Measurements from ENCODE around the gene DGKD.

DGKD gene

DNA sequence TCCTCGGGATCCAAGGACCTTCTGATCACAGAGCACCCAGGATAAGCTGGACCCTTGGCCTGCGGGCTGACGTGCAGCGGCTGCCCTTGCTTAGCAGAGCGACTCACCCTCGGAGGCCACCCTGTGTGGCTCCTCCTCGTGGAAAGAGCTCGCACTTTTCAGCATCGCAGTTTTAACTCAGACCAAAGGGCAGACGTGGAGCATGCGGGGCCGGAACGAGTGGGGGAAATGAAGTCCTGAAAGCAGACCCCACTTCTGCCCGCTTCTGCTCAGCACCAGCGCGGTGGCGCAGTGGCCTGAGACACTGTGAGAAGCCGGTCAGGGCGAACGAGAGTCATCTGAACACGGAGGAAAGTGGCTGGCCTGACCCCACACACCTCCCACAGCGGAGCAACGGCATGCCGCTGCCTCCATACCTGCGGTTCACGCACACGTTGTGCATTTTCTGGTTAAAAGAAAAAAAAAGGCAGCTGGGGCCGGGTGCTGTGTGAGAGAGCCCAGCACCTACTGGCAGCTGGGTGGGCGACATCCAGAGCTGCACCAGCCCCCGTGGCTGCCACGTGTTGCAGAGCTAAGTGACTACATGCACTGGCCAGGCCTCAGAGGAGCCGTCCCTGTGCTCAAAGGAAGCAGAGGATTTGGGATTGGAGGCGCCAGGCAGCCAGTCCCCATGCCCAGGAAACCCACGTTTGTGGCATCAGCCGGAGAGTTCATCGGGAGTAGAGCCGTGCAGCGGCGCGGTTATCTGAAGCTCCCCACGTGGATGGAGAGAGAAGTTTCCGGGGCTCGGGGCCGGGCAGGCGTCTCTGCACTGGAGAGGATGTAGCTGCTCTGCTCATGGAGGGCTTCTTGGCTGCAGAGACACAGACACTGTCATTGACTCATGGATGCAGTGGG, 122.6 kb downstream of the DGKD start:
- no peak for DNase-seq (ENCODE audit: low spot score)

DNA sequence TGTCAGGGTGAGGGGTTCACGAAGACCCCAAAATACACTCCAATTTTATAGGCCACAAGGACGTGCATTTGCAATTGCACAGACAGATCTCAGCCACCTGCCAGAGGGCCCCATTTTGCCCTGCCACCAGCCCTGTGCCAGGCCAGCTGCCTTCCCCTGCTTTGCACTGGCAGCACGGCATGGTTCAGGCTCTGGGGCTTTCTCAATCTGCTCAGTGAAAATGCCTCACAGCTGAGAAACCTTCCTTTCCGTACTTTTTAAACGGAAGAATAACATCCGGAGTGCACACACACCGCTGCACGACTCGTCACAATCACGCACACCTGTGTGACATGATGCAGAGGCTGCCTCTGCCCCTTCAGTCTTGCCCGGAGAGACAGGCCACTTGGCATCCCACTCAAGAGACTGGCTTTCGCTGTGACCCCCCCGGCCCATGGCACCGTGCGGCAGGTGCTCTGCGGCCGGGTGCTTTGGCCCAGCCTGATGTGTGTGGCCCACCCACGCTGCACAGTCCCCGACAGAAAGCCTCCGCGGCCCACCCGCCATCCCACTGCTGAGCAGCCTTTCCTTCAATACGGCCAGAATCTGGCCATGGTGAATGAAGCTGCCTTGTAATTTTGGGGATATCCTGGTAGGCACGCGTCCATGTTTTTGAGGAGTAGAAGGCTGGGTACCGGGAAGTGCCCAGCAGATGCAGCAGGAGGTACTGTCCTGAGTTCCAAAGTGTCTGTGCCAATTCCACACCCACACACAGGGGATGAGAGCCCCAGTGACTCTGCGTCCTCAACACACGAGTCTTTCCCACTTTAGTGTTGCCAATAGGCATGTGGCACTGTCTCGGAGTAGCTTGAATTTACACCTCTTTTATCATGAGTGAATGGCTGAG, 123.5 kb downstream of the DGKD start:
- DNase-seq (ENCODE audit: low spot score), result no peak

DNA sequence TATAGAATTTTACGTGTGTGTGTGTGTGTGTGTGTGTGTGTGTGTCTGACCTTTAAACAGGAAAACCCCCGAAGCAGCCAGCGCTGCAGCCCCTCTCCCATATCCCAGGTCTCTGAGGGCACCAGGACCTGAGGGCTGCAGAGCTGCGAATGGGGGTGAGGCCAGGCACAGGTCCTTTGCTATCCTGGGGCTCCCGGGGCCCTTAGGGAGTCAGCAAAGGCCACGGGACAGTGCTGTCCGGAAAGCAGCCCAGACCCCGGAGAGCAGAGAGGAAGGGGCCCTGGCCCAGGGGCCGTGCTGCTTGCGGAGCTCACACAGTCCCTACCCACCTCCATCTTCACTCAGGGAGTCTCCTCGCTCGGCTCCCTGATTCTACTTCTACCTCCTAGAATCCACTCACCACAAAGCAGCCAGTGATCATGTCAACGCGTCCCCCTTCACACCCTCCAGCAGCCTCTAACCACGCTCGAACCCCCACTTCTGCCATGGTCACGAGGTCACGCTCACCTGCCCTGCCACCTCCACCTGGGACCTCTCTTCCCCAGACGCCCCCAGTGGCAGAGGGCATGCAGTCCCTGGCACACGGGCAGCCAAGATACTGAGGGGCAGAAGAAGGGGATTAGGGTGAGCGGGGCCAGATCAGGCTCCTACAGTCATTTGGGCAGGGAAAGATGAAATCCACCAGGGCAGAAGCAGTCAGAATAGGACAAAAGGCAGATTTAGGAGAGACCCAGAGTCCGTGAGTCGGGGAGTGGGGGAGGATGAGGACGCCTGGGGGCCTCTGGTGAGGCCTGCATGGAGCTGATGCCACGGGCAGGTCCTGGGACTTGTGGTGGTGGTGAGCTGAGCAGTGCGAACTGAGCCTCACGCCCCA, 125.6 kb downstream of the DGKD start:
- DNase-seq (ENCODE audit: low spot score), result no peak

DNA sequence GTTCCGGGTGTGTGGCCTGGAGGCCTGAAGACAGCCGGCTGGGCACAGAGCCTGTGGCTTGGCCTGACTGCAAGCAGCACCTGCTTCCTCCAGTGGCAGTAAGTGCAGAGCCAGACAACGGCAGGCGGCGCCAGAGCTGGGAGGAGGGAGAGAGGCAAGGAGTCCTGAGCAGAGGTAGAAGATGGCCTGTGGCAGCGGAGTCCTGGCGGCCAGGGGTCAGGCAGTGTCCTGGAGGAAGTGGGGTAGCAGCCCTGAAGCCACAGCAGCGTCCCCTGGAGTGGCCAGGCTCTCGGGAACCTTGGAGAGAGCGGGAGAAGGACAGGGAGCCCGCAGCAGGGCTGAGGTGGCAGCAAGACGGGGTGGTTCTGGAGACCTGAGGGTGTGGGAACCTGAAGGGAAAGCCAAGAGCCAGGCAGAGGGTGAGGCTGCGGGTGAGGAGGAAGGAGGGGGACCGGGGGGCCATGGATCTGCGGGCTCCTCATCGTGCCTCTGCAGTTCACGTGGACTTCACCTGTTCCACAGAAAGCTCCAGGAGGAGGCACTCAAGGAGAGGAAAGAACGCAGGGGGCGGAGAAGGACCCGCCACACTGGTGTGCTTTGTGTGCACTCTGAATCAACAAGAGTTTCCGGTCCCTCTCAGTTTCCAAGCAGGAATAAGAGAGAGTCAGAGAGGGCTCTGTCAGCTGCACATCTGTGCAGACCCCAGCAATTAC, 126.4 kb downstream of the DGKD start:
- no peak for DNase-seq (ENCODE audit: low spot score)

DNA sequence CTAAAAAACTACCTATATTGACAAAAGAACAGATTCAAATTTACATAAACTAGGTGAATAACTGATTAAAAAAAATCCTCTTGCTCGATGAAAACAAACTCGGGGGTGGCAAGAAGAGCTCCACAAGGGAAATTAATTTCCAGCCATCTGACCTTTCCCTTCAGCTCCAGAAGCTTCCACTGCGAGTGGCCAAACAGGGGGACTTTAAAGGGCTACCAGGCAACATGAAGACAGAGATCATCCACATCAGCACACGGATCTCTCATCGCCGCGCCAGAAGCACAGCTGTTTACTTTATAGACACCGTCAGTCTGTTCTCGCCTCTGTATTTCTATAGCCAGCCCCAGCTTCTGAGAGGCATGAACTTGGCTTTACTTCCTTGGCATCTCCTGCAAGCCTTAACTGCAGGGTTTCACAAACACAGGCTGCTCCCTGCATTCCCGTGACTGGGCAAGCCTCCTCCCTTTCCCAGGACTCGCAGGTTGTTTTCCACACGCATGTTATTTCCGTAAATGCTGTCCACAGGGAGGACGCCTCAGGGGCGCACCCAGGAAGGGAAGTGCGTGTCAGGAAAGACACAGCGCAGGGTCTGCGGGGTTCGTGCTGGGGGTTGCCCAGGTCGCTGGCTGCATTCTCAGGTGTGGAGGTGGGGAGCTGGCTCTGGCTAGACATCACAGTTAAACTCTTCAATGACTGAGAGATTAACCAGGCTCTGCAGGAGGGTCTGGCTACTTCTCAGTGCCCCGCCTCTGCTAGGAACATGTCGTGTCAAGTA, 127.3 kb downstream of the DGKD start:
- DNase-seq (ENCODE audit: low spot score), result no peak

DNA sequence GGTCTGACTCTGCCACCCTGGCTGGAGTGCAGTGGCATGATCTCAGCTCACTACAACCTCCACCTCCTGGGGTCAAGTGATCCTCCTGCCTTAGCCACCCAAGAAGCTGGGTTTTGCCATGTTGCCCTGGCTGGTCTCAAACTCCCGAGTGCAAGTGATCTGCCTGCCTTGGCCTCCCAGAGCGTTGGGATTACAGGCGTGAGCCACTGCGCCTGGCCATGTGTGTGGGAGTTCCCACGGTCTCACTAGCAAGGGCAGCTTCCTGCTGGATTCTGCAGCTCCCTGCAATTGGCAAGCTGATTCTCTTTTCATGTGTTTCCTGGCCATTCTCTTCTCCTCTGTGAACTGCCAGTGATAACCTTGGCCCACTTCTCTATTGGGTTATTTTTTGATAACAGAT, 128.3 kb downstream of the DGKD start:
- no peak for DNase-seq (ENCODE audit: low spot score)

DNA sequence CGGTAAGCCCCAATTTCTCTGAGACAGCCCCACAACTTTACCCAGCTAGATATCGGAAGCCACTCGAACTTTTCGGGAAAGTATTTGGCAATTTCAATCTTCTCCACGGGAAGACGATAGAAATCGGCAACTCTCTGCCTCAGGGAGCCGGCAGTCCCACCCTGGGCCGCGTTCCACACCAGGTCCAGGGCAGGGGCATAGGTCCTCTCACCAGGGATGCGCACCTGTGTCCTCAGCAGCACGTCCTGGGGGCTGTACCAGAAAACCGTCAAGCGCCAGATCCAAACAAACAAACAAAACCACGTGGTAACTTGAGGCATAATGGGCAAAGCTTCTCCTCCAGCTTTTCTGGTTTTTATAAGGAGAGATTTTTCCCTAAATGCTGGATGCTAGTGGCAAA, 131.4 kb downstream of the DGKD start:
- no peak for DNase-seq (ENCODE audit: low spot score)

DNA sequence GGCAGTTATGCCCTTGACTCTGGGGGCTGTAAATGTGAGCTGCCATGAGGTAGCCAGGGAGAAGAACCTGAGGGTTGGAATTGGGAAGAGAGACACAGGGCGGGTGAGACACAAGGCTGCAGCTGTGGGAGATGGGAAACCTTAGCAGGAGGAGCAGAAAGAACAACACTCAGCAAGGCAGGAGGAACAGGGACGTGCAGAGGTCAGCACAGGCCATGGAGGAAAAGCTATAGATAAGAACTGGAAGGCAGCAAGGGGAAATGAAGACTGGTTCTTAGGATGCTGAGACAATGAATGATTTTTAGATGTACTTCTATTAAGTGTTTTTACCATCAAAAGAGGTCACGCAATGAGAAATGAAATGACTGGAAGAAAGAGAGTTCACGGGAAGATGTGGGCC, 132.1 kb downstream of the DGKD start:
- no peak for DNase-seq (ENCODE audit: low spot score)

DNA sequence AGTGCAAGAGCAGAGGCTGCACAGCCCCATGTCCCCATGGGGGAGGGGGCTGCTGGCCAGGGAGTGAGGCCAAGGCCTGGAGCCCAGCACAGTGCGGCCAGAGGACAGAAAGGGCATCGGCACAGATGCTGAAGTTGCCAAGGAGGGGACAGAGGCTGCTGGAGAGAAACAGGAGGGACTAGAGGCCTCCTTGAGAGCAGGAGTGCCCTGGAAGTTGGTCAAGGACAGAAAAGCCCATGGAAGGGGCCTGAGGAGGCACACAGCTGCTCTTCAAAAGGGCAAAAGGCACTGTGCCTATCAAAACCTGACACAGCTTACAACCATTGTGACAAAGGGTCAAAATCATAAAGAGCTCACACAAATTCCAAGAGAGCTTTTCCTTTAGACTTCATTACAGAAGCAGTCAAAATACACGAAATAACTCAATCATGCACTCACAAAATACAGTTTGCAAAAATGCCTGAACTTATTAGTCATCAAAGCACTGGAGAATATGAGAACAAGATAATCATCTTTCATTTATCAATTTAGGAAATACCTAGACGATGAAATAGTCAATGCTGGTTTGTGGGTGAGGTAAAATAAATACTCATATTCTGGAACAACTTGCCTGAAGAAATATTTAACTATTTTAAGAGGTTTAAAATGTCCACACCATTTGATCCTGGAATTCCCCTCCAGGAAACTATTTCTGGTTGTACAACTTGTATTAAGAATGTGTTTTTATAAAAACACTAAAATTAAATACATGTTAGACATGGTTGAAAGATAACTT, 132.7 kb downstream of the DGKD start:
- no peak for DNase-seq (ENCODE audit: low spot score)

DNA sequence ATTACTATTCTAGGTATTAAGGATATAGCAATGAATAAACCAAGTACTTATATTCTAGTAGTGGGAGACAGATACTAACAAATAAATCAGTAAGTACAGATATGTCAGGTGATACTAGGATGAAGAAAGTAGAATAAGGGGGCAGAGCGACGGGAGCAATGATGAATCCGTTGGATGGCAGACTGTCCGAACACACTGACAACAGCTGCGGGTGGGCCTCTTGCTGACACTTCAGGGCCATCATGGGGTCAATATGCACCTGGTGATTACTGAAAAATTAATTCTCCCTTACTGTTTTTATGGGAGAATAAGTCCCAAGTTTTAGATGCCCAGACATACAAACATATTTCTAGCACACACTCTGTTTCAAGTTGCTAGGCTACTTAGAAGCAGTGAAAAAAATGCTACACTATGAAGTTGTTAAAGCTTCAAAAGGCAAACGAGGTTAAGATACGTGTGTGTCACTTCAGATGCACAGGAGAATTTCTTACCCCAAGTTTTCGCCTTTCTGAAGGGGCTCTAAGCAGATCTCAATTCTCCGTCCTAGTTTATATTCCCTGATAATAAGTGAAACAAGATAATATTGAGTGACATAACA, 133.6 kb downstream of the DGKD start:
- DNase-seq (ENCODE audit: low spot score), result no peak

DNA sequence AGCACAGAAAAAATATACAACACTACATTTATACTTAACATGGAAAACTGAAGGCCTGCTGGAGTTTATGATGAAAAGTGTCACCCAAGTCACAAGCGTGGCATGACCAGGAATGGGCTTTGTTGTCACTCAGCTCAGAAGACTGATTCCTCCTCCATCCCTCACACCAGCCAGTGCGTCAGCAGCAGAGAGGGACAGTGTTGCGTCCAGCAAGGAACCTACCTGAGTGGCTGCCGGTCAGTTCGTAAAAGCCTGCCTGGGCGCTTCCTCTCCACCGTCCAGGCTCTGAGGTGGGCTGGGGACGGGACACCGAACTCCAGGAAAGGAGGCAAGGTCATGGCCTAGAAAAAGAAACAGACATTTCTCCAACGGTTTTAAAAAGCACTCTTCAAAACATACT, 134.8 kb downstream of the DGKD start:
- DNase-seq (ENCODE audit: low spot score), result no peak

DNA sequence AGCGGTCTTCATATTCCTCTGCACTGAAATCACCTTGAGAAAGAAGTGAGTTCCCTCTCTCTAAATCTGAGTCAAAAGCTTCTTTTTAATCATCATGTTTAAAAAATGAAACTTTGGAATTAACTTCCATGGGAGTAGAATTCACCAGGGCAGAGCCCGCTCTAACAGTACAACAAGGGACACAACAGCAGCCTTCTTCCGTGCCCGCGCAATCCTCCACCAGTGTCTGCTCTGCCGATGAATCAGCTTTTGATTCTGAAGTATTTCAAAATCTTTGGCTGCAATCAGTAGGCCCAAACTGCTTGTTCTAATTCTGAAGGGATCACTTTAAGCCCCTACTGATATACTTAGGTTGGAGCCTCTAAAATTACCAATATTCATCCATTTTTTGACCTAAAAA, 135.4 kb downstream of the DGKD start:
- no peak for DNase-seq (ENCODE audit: low spot score)

DNA sequence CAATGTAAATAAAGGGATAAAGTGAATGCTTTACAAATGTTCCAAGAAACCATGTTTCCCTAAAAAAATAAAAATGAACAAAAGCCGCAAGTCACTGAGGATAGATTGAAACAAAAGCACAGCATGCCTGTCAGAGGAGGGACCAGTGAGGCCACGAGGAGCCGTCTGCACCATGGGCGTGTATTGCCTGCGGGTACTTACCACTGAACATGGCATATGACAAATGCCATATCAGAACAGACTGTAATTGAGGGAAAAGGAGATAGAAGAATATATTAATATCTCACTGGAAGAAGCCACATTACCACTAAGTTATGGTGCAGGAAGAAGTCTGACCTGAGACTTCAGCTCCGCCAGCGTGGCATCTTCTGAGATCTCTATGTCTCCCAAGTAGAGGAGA, 136.5 kb downstream of the DGKD start:
- DNase-seq (ENCODE audit: low spot score), result no peak

DNA sequence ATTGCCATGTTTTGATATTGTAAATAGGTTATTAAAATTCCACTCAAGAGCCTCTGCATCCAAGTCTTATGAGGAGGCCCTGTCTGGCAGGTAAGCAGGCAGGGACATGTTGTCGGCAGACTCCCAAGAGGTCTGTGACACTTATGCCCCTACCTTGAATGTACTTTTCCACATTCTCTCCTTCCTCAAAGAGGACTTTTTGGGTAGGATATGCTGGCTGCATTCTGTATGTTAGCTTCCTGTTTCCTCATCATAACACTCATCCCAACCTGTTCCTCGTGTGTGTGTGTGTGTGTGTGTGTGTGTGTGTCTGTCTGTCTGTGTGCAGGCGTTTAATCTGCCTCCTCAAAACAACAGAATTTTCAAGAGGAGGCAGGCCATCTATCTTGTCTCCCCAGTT, 137.0 kb downstream of the DGKD start:
- no peak for DNase-seq (ENCODE audit: low spot score)

DNA sequence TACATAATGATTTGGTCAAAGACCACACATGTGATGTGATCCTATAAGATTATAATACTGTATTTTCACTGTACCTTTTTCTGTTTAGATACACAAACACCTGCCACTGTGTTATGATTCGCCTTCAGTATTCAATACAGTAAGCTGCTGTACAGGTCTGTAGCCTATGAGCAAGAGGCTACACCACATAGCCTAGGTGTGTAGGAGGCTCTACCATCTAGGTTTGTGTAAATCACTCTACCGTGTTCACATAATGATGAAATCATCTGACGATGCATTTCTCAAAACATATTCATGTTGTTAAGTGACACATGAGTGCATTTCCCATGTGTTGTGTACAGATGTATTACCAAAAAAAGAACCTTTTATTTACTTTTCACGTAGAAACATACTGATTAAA, 137.8 kb downstream of the DGKD start:
- DNase-seq (ENCODE audit: low spot score), result no peak

DNA sequence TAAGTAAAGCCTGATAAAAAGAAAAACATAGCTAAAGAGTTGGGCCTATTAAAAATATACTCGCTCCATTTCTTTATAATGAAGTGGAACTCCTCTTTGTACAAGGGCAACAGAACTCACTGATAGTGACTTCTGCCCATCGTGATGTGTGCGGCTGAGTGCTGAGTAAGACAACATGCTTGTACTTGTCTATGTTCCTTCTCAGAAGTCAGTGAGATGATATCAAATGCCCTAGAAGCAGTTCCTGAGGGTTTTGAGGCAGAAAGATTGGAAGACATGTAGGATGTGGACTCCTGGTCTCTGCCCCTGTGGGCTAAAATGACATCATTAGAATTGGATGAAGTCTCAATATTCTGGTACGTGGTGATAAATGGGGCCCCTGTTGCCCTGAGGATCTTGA, 138.5 kb downstream of the DGKD start:
- no peak for DNase-seq (ENCODE audit: low spot score)

DNA sequence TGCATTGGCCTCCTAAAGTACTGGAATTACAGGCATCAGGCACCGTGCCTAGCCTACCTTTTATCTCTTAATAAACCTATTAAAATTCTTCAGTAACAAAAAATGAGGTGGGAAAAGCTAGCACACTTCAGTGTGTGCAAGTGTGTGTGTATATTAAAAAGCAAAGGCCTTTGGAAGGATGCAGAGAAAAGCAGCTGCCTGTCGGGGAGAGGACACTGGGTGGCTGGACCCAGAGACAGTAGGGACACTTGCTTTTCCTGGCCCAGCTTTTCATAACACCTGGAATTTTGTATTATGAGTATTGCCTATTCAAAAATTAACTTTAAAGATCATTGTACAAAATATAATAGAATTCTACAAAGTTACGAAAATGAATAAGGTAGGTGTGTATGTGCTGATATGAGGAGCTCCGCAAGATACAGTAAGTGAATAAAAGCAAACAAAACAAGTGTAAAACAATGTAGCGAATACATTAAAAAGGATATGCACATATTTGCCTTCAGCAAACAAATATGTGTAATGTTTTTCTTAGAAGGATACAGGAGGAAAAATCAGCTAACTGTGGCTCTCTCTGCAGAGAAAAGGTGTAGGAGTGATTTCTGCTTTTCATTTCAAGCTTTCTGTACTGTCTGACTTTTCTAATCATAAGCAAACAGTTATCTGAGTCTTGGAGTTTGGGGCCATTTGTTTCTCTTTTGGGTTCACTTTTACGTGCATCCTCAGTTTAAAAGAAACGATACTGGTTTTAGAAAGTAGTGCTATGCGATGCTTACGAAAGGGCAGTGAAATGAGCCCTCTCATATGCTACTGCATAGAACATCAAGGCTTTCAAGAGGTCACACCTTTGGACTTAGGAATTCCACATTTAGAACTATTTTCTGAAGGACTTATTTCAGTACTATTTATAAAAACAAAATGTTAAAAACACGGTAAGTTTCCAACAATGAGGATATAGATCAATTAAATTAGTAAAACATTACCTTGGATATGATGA, 141.5 kb downstream of the DGKD start:
- DNase-seq (ENCODE audit: low spot score), result no peak

DNA sequence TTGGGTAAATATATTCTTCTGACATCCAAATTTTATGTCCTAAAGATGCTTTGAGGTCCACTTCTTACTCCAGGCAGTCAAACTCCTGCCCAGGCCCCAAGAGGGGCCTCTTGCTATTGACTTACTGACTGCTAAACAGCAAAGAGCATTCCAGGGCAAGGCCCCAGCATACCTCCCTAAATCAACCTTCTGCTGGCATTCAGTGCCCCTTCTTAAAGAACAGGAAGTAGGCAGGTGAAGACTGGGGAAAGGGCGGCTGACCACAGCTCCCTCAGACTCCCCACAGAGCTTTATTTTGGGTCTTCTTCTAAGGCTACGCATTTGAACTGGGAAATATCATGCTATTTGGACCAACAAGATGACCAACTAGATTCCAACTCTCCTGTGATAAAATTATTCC, 143.4 kb downstream of the DGKD start:
- no peak for DNase-seq (ENCODE audit: low spot score)

All from germinal center (tissue), 1 donor.